ENCODE results near the gene NETO2.
"Not testable (repeated sequence)": the region's sequence is repeated elsewhere in the genome, so short reads cannot be mapped to it uniquely, and the experiment has no call there.

NETO2 gene

DNA sequence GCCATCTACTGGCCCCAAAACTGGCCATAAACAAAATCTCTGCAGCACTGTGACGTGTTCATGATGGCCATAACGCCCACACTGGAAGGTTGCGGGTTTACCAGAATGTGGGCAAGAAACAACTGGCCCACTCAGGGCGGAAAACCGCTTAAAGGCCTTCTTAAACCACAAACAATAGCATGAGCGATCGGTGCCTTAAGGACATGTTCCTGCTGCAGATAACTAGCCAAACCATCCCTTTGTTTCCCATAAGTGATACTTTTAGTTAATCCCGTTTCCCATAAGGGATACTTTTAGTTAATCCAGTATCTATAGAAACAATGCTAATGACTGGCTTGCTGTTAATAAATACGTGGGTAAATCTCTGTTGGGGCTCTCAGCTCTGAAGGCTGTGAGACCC, 8.8 kb upstream of the NETO2 start:
- H3K27me3 ChIP-seq (ENCODE audit: control insufficient read depth, insufficient read depth, low read length, poor library complexity, severe bottlenecking); H3K4me1 ChIP-seq (ENCODE audit: control insufficient read depth, insufficient read depth, low read length); H3K36me3 ChIP-seq (ENCODE audit: control insufficient read depth, insufficient read depth, low read length); H3K9me3 ChIP-seq (ENCODE audit: control insufficient read depth, low read length); H3K4me3 ChIP-seq (ENCODE audit: insufficient read depth, low read depth, low read length); H3K27ac ChIP-seq (ENCODE audit: insufficient read depth, low read depth, low read length, poor library complexity, severe bottlenecking): not testable (repeated sequence)
- 97 to 98% methylated on average over 9 of the region's 9 CpGs for WGBS, 2 experiments

DNA sequence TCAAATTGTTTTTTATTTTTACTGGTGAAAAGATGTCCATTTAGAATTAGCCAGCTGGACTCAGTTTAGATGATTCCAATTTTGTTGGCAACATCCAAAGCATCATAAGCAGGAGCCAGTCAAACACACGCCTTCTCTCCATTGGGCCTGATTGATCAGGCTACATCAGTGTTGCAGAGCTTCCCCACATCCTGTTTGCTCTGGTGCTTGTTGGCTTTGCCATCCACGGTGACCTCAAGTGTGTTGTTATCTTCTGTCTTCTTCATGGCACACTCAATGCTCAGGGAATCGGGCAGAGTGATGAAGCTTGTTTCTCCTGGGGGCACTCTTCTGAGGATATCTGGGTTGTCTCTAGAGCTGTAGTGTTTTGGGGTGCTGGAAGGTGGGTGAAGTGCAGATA, 6.3 kb upstream of the NETO2 start:
- H3K4me1 ChIP-seq (ENCODE audit: control insufficient read depth, insufficient read depth, low read length): no peaks in the 10 kb centered on the region
- WGBS, 2 experiments: 93 to 97% methylated on average over 3 of the region's 3 CpGs

DNA sequence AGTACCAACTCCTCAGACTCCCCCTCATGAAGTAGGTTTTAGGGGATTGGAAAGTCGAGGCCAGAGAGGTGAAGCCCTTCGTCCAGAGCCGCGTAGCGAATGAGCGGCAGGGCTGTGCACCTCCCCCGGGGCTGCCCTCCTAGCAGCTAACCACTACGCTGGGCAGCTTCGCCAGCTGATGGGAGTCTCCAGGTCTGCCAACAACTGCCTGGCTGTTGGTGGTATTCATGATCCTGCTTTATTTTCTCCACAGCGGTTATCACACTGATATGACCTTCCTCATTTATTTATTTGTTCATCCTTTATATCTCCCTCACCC, 773 bp upstream of the NETO2 start:
- 26 to 28% methylated on average over 10 of the region's 10 CpGs for WGBS, 2 experiments
- H3K27me3 ChIP-seq (ENCODE audit: control insufficient read depth, insufficient read depth, low read length, poor library complexity, severe bottlenecking): peaks cover 30% of the 10 kb centered on the region
- H3K4me3 ChIP-seq (ENCODE audit: insufficient read depth, low read depth, low read length): peak overlapping the region; percentile 62
- H3K4me1 ChIP-seq (ENCODE audit: control insufficient read depth, insufficient read depth, low read length): peaks cover 10% of the 10 kb centered on the region
- H3K27ac ChIP-seq (ENCODE audit: insufficient read depth, low read depth, low read length, poor library complexity, severe bottlenecking): no peak overlapping the region
- H3K36me3 ChIP-seq (ENCODE audit: control insufficient read depth, insufficient read depth, low read length): no peaks in the 10 kb centered on the region
- H3K9me3 ChIP-seq (ENCODE audit: control insufficient read depth, low read length): no peaks in the 10 kb centered on the region

More for the DNA sequence above, 6.3 kb upstream of the NETO2 start:
- no peak overlapping the region for H3K4me3 ChIP-seq (ENCODE audit: insufficient read depth, low read depth, low read length)
- H3K9me3 ChIP-seq (ENCODE audit: control insufficient read depth, low read length): no peaks in the 10 kb centered on the region
- no peak overlapping the region for H3K27ac ChIP-seq (ENCODE audit: insufficient read depth, low read depth, low read length, poor library complexity, severe bottlenecking)
- H3K27me3 ChIP-seq (ENCODE audit: control insufficient read depth, insufficient read depth, low read length, poor library complexity, severe bottlenecking): peaks cover 7% of the 10 kb centered on the region
- peaks cover 7% of the 10 kb centered on the region for H3K36me3 ChIP-seq (ENCODE audit: control insufficient read depth, insufficient read depth, low read length)

DNA sequence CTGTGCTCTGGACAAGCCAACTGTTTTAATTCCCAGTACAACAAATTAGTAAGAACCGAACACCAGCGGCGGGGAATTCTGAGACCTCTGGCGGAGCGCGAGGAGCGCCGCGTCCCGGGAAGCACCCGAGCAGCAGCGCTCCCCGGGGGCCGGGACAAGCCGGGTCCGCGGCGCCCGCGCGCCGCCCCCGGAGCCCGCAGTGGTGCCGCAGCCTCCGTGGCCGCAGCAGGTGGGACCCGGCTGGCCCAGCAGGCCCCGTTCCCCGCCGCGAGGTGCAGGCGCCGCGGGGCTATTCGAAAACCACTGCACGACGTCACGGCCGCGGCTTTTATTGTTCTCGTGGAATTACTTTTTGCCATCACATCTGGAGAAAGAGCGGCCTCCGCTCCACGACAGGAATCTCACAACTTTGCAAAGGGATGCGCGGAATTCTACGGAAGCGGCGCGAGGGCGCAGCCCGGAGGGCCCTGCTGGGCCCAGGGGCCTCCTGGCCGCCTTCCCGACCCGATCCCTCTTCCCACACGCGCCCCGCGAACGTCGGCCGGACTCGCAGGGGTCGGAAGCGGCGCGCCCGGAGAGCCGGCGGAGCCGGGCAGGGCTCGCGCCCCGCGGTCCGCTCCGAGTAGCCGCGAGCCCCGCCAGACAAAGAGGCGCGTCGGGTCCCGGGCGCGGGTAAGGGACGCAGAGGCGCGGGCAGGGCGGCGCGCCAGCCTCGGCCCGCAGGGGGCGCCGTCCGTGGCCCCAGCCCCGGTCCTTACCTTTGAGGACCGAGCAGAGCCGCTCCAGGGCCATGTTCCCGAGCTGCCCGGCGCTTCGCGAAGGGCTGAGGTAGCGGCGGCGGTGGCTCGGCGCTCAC, 696 bp downstream of the NETO2 start:
- H3K4me3 ChIP-seq (ENCODE audit: insufficient read depth, low read depth, low read length): peak overlapping the region; percentile 62
- peak overlapping the region; percentile 36 for H3K27ac ChIP-seq (ENCODE audit: insufficient read depth, low read depth, low read length, poor library complexity, severe bottlenecking)
- H3K4me1 ChIP-seq (ENCODE audit: control insufficient read depth, insufficient read depth, low read length): peaks cover 16% of the 10 kb centered on the region
- H3K9me3 ChIP-seq (ENCODE audit: control insufficient read depth, low read length): no peaks in the 10 kb centered on the region
- H3K27me3 ChIP-seq (ENCODE audit: control insufficient read depth, insufficient read depth, low read length, poor library complexity, severe bottlenecking): peaks cover 30% of the 10 kb centered on the region
- WGBS, 2 experiments: 0% methylated on average over 111 of the region's 111 CpGs
- H3K36me3 ChIP-seq (ENCODE audit: control insufficient read depth, insufficient read depth, low read length): no peaks in the 10 kb centered on the region

DNA sequence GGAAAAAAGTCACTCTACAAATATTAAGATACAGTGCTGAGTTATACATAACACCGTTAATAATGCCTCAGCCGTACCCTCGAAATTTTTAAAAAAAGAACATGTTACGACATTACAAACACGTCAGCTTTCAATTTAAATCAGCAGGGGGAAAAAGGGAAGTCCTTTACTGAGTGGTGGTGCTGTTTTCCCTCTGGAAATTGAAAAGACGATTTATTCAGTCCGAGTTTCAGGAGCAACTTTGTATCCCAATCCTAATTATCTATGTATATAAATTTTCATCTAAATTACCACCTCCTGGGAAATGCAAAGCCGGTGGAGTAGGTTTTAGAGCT, 1.3 kb downstream of the NETO2 start:
- WGBS, 2 experiments: 0 to 7% methylated on average over 3 to 8 of the region's 8 CpGs
- H3K4me1 ChIP-seq (ENCODE audit: control insufficient read depth, insufficient read depth, low read length): peaks cover 16% of the 10 kb centered on the region
- H3K9me3 ChIP-seq (ENCODE audit: control insufficient read depth, low read length): no peaks in the 10 kb centered on the region
- H3K36me3 ChIP-seq (ENCODE audit: control insufficient read depth, insufficient read depth, low read length): no peaks in the 10 kb centered on the region
- no peak overlapping the region for H3K27ac ChIP-seq (ENCODE audit: insufficient read depth, low read depth, low read length, poor library complexity, severe bottlenecking)
- peak overlapping the region; percentile 62 for H3K4me3 ChIP-seq (ENCODE audit: insufficient read depth, low read depth, low read length)
- H3K27me3 ChIP-seq (ENCODE audit: control insufficient read depth, insufficient read depth, low read length, poor library complexity, severe bottlenecking): peaks cover 30% of the 10 kb centered on the region

DNA sequence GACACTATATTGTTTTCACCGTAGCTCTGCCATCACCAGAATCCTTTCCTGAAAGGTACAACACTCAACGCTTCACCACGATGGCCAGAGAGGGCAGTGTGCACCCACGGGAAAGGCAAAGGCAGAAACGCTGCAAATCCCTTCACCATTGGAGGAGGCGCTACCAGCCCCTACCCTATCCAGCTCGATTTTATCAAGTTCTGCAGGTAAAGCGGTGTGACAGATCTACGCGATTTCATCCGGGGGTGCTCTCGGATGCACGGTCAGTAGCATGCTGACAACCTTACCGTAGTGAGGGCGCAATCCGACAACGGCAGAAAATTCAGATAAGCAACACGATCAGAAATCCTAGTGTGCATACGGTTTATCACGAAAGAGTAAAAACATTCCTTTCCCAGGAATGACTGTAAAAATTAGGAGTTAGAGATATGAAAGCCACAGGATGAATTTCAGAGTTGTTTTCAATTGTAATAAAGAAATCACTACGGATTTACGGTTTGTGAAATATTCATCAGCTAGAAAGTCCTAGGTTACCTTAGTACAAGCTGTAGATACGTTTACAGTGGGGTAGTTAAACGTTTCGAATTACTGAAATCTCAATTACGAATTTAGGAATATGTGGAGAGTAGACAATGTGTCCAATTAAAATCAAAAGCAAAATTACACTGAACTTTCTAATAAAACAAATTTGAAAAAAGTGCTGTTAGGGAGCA, 1.8 kb downstream of the NETO2 start:
- Histone ChIP-seq H3K9me3 (ENCODE audit: control insufficient read depth, low read length) (no peaks in the 10 kb centered on the region), H3K4me1 (ENCODE audit: control insufficient read depth, insufficient read depth, low read length) (peaks cover 16% of the 10 kb centered on the region), H3K36me3 (ENCODE audit: control insufficient read depth, insufficient read depth, low read length) (no peaks in the 10 kb centered on the region), H3K4me3 (ENCODE audit: insufficient read depth, low read depth, low read length) (peak overlapping the region; percentile 62), H3K27ac (ENCODE audit: insufficient read depth, low read depth, low read length, poor library complexity, severe bottlenecking) (no peak overlapping the region), H3K27me3 (ENCODE audit: control insufficient read depth, insufficient read depth, low read length, poor library complexity, severe bottlenecking) (peaks cover 30% of the 10 kb centered on the region)
- WGBS, 2 experiments: 8% methylated on average over 25 to 26 of the region's 26 CpGs

DNA sequence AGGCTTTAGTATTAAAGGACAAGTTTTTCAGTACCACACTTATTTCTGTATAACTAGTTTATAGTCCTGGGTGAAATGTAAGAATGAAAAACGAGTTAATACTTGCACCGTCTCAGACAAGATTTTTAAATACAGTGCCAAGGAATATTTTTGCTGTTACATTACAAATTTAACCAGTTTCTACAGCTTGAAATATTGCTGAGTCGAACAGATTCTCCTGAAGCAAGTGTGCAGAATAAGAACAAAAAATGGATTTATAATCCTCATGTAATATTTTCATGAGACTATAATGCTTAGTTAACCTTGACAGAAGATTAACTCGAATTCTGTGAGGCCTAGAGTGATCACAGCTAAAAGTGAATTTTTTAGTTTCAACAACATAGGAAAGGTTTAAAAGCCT, 3.1 kb downstream of the NETO2 start:
- 92 to 97% methylated on average over 2 to 4 of the region's 4 CpGs for WGBS, 2 experiments
- Histone ChIP-seq H3K27ac (ENCODE audit: insufficient read depth, low read depth, low read length, poor library complexity, severe bottlenecking) (no peak overlapping the region), H3K4me1 (ENCODE audit: control insufficient read depth, insufficient read depth, low read length) (peaks cover 16% of the 10 kb centered on the region), H3K36me3 (ENCODE audit: control insufficient read depth, insufficient read depth, low read length) (no peaks in the 10 kb centered on the region), H3K27me3 (ENCODE audit: control insufficient read depth, insufficient read depth, low read length, poor library complexity, severe bottlenecking) (peaks cover 29% of the 10 kb centered on the region), H3K9me3 (ENCODE audit: control insufficient read depth, low read length) (no peaks in the 10 kb centered on the region), H3K4me3 (ENCODE audit: insufficient read depth, low read depth, low read length) (no peak overlapping the region)

DNA sequence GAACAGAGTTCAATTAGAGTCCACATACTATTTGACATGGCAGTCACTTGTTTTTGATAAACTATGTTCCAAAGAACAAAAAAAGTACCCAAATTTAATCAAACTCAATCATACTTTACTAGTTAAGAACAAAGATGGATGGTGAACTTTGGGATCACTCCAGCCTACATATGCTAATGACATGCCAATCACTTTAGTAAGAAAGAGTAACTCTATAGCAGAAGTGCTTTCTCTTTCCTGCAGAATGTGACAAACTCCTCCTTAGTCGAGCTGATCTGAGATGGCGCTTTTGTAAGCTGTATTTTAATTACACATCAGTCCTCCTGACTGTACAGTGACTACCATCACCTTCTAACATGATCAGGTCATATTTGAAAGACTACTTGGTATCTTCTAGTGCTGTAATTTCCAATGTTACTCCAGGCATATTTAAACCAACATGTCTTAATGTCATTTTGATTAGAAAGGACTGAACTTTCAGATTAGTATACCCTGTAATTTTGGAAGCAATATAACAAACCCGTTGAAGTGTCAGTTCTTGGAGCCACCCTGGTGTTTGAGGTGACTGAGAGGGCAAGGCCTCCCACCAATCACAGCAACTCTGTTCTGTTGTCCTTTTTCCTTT, 4.1 kb downstream of the NETO2 start:
- no peak overlapping the region for H3K4me3 ChIP-seq (ENCODE audit: insufficient read depth, low read depth, low read length)
- WGBS, 2 experiments: 61 to 84% methylated on average over 3 of the region's 3 CpGs
- no peaks in the 10 kb centered on the region for H3K36me3 ChIP-seq (ENCODE audit: control insufficient read depth, insufficient read depth, low read length)
- peaks cover 16% of the 10 kb centered on the region for H3K4me1 ChIP-seq (ENCODE audit: control insufficient read depth, insufficient read depth, low read length)
- no peaks in the 10 kb centered on the region for H3K9me3 ChIP-seq (ENCODE audit: control insufficient read depth, low read length)
- no peak overlapping the region for H3K27ac ChIP-seq (ENCODE audit: insufficient read depth, low read depth, low read length, poor library complexity, severe bottlenecking)
- peaks cover 19% of the 10 kb centered on the region for H3K27me3 ChIP-seq (ENCODE audit: control insufficient read depth, insufficient read depth, low read length, poor library complexity, severe bottlenecking)

DNA sequence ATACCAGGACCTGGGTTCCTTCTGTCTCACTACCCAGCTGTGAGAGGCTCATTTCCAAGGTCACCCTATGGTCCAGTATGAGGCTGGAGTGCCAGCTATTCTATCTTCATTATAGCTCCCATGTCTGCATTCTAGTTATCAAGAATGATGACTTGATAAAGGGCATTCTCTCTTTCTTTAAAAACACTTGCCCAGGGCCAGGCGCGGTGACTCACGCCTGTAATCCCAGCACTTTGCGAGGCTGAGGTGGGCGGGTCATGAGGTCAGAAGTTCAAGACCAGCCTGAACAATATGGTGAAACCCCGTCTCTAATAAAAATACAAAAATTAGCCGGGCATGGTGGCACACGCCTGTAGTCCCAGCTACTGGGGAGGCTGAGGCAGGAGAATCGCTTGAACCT, 5.8 kb downstream of the NETO2 start:
- not testable (repeated sequence) for H3K27ac ChIP-seq (ENCODE audit: insufficient read depth, low read depth, low read length, poor library complexity, severe bottlenecking); H3K9me3 ChIP-seq (ENCODE audit: control insufficient read depth, low read length); H3K36me3 ChIP-seq (ENCODE audit: control insufficient read depth, insufficient read depth, low read length); H3K4me3 ChIP-seq (ENCODE audit: insufficient read depth, low read depth, low read length)
- 95 to 96% methylated on average over 9 of the region's 9 CpGs for WGBS, 2 experiments
- peaks cover 16% of the 10 kb centered on the region for H3K4me1 ChIP-seq (ENCODE audit: control insufficient read depth, insufficient read depth, low read length)
- H3K27me3 ChIP-seq (ENCODE audit: control insufficient read depth, insufficient read depth, low read length, poor library complexity, severe bottlenecking): peaks cover 12% of the 10 kb centered on the region

DNA sequence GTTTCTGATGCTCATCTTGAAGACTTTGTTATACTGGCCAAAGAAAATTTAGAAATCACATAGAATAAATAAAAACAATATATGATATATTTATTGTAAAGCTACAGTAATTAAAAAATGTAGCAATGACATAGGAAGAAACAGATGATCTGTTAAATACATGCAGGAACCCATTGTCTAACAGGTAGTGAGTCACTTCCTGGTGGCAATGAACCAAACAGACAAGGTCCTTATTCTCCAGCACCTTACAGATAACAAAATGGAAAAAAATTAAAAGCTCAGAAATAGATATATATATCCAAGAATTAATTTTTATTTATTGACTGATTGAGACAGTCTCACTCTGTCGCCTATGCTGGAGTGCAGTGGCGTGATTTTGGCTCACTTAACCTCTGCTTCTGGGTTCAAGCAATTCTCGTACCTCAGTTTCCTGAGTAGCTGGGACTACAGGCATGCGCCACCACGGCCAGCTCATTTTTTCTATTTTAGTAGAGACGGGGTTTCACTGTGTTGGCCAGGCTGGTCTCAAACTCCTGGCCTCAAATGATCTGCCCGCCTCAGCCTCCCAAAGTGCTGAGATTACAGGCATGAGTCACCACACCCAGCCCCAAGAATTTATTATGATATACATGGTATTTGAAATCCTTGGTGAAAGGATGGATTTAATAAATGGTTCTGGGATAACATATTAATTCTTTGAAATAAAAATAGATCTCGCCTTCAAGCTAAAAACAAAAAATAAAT, 7.5 kb downstream of the NETO2 start:
- Histone ChIP-seq H3K4me3 (ENCODE audit: insufficient read depth, low read depth, low read length) (no peak overlapping the region), H3K4me1 (ENCODE audit: control insufficient read depth, insufficient read depth, low read length) (peaks cover 16% of the 10 kb centered on the region), H3K9me3 (ENCODE audit: control insufficient read depth, low read length) (no peaks in the 10 kb centered on the region), H3K27me3 (ENCODE audit: control insufficient read depth, insufficient read depth, low read length, poor library complexity, severe bottlenecking) (no peaks in the 10 kb centered on the region), H3K27ac (ENCODE audit: insufficient read depth, low read depth, low read length, poor library complexity, severe bottlenecking) (no peak overlapping the region), H3K36me3 (ENCODE audit: control insufficient read depth, insufficient read depth, low read length) (no peaks in the 10 kb centered on the region)
- WGBS, 2 experiments: 88 to 94% methylated on average over 7 of the region's 8 CpGs

Measured in ectodermal cell (in vitro differentiated cells).